DMS153 (cell line): ENCODE results near the gene GPSM3.
"Not testable (repeated sequence)": the region's sequence is repeated elsewhere in the genome, so short reads cannot be mapped to it uniquely, and the experiment has no call there.

Experiments
- DNase-seq: peaks from one replicate; lab custom pipeline; 2025; lab: John Stamatoyannopoulos, UW

Gene GPSM3

DNA sequence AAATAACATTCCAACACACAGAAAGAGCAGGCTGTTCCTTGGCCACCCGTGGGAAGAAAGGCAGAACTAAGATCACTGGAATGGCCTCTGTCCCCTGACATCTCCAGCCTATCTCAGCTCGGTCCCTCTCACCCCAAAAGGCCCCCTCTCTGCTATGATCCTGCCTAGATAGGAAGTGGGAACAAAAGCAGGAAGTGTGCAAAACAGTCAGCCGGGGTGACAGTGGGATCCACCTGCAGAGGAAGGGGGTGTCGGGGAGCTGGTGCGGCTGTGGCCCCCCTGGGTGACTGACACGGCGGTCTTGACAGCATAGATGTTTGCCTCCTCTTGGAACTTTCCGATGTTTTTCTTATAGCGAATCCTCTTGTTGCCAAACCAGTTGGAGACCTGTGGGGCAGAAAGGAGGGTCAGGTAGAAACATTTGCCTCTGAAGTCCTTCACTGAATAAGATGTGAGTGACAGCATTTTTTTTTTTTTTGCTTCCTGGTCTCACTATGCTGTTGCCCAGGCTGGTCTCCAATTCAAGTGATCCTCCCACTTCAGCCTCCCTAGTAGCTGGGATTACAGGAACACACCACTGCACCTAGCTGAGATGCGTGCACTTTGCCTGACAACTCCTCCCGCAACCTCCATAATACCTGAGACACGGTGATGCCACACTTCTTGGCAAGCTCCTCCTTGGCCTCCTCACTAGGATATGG, 5.3 kb downstream of the GPSM3 start:
- no peak for DNase-seq

DNA sequence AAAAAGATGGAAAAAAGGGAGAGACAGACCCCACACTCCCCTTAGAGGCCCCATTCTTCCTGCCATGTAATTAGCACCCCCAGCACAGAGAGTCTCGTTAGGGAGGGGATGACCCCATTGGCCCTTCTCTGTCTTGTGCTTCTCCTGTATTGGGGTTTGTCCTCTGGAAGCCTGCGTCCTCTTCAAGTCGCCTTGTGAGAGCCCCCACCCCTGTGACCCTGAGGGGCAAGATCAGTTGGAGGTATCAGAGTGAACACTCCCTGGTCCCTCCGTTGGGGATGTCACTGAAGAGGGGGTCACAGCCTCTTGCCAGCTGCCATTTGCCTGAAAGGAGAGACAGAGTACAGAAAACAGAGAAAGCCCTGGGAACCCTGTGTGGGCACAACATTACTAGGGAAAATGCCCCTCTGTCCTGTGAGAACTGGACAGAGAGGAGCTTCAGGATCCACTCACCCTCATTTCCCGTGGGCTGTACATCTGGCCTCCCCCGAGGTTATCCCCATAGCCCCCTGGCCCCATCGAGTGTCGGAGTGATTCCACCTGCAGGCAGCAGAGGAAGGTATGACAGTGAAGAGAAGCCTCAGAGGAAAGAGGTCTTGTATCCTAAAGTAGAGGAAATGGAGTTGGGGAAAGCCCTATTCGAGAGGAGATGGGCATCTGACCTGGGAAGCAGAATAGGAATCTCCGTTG, 6.1 kb downstream of the GPSM3 start:
- DNase-seq = not testable (repeated sequence)

DNA sequence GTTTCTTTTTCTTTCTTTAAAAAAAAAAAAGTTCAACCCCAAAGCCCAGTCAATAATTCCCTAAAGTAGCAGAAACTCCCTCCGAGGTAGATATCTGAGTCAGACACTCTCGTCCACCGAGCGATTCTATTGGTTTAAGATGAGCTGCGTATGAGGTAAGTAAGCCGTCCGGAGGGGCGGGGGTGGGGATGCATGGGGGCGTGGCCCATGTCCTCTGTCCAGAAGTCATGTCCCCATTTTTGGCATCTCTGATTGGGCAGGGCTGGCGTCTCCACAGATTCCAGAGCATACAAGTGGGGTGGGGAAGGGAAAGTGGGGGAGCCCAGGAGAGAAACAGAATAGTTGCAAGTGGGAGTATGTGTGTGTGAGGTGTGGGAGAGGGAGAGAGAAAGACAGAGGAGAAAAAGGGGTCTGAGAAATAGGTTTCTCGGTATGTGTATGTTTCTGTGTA, 6.7 kb downstream of the GPSM3 start:
- not testable (repeated sequence) for DNase-seq

DNA sequence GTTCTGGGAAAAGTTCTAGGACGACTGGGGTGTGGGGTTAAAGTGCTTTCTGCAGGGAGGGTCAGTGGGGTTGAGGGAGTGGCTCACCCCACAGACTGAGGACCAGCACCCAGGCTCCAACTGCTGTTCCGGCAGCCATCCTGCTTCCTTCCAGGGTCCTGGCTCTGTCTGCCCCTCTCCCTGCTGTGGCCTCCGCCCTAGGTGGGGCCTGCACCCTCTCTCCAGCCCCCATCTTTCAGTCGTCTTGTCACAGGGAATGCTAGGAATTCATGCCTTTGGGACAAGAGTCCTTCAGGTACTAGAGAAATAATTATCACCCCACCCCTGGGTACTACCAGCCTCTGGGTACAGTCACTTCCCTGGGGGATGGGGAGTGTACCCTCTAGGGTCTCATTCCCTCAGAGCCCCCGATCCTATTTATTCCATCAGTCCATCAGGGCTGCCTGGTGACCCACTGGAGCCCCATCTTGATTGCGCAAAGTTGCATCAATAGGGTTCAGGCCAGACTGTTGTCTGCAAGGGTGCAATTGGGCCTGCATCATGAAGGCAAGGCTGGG, 8.3 kb downstream of the GPSM3 start, which contains the start of gene AGER:
Gene AGER, minus strand, starts transcription at position 170 of the 557 bp plus-strand sequence. Its CDS starts 31 bp downstream, at position 139.
- no peak for DNase-seq

GRCh38 chr6:32183483-32184083, 8.9 kb downstream of the GPSM3 start:
- DNase-seq = no peak

DNA sequence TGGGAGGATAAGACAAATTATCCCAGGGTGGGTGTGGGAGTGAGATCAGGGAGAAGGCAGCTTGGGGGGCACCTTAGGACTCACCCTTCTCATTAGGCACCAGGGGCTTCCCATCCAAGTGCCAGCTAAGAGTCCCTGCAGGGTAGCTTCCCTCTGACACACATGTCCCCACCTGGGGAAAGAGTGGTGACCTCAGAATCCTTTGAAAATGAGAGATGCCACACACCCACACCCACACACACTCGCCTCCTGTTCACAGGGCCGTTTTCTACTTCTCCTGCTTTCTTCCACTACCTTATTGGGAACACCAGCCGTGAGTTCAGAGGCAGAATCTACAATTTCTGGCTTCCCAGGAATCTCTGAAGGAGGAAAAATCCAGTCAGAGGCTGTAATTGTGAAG, 9.4 kb downstream of the GPSM3 start:
- DNase-seq = no peak

- no peak for DNase-seq
Measured at GRCh38 chr6:32182555-32182981, 9.9 kb downstream of the GPSM3 start.

GRCh38 chr6:32181915-32182529, 10.4 kb downstream of the GPSM3 start:
- DNase-seq = no peak

GRCh38 chr6:32181148-32181702, 11.2 kb downstream of the GPSM3 start:
- no peak for DNase-seq

- DNase-seq = no peak
Measured at GRCh38 chr6:32179766-32180405, 12.6 kb downstream of the GPSM3 start.

- DNase-seq = no peak
Measured at GRCh38 chr6:32178547-32179440, 13.6 kb downstream of the GPSM3 start.

- DNase-seq = peak; percentile 100
Measured at GRCh38 chr6:32177788-32178546, 14.5 kb downstream of the GPSM3 start, which contains the start of gene RNF5. TSS of gene RNF5 (plus strand) at chr6:32178405. CDS start at chr6:32178512, 107 bp downstream.

- peak; percentile 60 for DNase-seq
Measured at GRCh38 chr6:32177183-32177787, 15.2 kb downstream of the GPSM3 start.

DNA sequence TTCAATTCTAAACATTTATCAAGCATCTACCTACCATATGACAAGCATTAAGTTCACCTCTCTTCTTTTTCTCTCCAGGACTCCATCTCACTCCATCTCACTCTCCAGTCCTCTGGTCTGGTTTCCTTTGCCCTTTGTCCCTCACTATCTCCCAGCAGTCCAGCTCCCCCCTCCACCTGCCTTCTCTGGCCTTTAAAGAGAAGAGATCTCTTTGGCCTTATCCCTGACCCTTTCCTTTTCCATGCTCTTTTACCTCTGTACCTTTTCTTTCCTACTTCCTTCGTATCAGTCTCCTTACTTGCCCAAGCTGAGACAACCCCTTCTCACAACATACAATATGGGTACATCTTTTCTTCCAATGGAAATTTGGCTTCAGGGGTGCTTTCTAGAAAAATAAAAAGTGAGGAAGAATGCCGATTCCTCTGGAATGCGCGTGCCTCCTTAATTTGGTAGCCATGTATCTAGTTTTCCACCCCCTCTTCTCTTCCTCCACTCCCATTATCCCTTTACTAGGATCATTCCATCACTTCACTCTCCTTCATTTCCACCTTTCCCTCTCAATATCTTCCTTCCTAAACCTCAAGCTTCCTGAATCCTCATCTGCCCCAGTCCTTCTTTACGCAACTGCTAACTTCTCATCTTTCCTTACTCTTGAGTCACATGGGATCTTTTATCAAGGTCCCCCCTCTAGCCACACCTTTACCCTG, 15.8 kb downstream of the GPSM3 start:
- DNase-seq = no peak

DNA sequence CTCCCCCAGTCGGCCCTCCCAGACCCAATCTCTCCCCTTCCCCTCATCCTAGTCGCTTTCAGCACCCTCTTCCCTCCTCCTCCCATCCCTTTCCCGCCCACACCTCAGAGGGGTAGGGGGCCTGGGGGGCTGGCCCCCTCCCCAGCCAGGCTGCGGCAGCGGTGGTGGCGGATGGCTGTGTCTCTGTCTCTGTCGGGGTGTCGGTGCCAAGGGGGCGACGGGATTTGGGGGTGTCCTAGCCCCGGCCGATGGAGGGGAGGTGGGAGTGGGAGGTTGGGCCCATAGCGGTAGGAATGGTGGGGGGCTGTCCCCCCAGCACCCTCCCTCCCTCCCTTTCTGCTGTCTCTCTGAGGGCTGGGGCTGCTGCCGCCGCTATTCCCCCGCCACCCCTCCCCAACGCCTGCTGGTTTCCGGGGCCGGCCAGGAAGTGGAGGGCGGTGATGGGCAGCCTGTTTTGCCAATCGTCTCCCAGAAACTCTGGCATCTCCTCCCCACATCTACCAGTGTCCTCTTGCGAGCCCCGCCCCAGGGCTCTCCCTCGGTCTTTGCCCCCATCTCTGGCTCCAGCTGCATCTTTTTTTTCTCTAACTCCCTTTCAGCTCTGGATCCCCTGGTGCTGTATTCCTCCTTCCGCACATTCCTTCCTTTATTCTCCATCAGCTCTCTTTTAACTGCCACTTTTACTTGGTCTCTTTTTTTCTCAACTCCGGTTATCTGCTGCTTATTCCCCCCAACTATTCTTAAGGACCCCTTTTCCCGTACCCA, 16.6 kb downstream of the GPSM3 start, which contains the start of gene AGPAT1:
Gene AGPAT1, minus strand, starts transcription at position 374 of the 765 bp plus-strand sequence. CDS start 4,588 bp downstream, outside the sequence.
- peak; percentile 90 for DNase-seq

GRCh38 chr6:32175322-32175710, 17.1 kb downstream of the GPSM3 start:
- no peak for DNase-seq

GRCh38 chr6:32174416-32174815, 18.0 kb downstream of the GPSM3 start:
- DNase-seq = no peak
